ENCODE data around the gene PSMA4.

PSMA4 gene

GRCh38 chr15:78561490-78561889, 21.2 kb downstream of the PSMA4 start:
- Histone ChIP-seq H3K27me3 (ENCODE audit: control insufficient read depth, insufficient read depth, low read length) (peaks cover 7% of the 10 kb centered on the region), H3K9me3 (ENCODE audit: control insufficient read depth, low read length) (no peaks in the 10 kb centered on the region), H3K36me3 (ENCODE audit: control insufficient read depth, insufficient read depth, low read length) (no peaks in the 10 kb centered on the region), H3K4me3 (ENCODE audit: low read length) (no peak overlapping the region), H3K4me1 (ENCODE audit: control insufficient read depth, insufficient read depth, low read length) (peaks cover 12% of the 10 kb centered on the region), H3K9ac (ENCODE audit: low read length) (no peak overlapping the region)

GRCh38 chr15:78563092-78563491, 22.8 kb downstream of the PSMA4 start:
- Histone ChIP-seq H3K27me3 (ENCODE audit: control insufficient read depth, insufficient read depth, low read length) (peaks cover 9% of the 10 kb centered on the region), H3K4me3 (ENCODE audit: low read length) (no peak overlapping the region), H3K36me3 (ENCODE audit: control insufficient read depth, insufficient read depth, low read length) (no peaks in the 10 kb centered on the region), H3K9ac (ENCODE audit: low read length) (no peak overlapping the region), H3K9me3 (ENCODE audit: control insufficient read depth, low read length) (no peaks in the 10 kb centered on the region), H3K4me1 (ENCODE audit: control insufficient read depth, insufficient read depth, low read length) (peaks cover 12% of the 10 kb centered on the region)

- Histone ChIP-seq H3K9me3 (ENCODE audit: control insufficient read depth, low read length) (no peaks in the 10 kb centered on the region), H3K27me3 (ENCODE audit: control insufficient read depth, insufficient read depth, low read length) (peaks cover 9% of the 10 kb centered on the region), H3K4me1 (ENCODE audit: control insufficient read depth, insufficient read depth, low read length) (peaks cover 12% of the 10 kb centered on the region), H3K4me3 (ENCODE audit: low read length) (no peak overlapping the region), H3K9ac (ENCODE audit: low read length) (peak overlapping the region; percentile 59), H3K36me3 (ENCODE audit: control insufficient read depth, insufficient read depth, low read length) (no peaks in the 10 kb centered on the region)
Measured at GRCh38 chr15:78564743-78565096, 24.5 kb downstream of the PSMA4 start.

GRCh38 chr15:78565097-78565950, 25.1 kb downstream of the PSMA4 start, which contains the start of gene CHRNA5:
Gene CHRNA5 (plus strand): TSS chr15:78565520. CDS start chr15:78565720, 200 bp downstream.
- H3K27me3 ChIP-seq (ENCODE audit: control insufficient read depth, insufficient read depth, low read length): peaks cover 9% of the 10 kb centered on the region
- H3K4me1 ChIP-seq (ENCODE audit: control insufficient read depth, insufficient read depth, low read length): peaks cover 12% of the 10 kb centered on the region
- H3K4me3 ChIP-seq (ENCODE audit: low read length): peak within 1 kb of the TSS; percentile 66
- no peaks in the 10 kb centered on the region for H3K36me3 ChIP-seq (ENCODE audit: control insufficient read depth, insufficient read depth, low read length)
- H3K9ac ChIP-seq (ENCODE audit: low read length): peak within 1 kb of the TSS; percentile 59
- no peaks in the 10 kb centered on the region for H3K9me3 ChIP-seq (ENCODE audit: control insufficient read depth, low read length)

GRCh38 chr15:78565951-78566774, 25.9 kb downstream of the PSMA4 start:
- H3K9me3 ChIP-seq (ENCODE audit: control insufficient read depth, low read length): no peaks in the 10 kb centered on the region
- peaks cover 12% of the 10 kb centered on the region for H3K4me1 ChIP-seq (ENCODE audit: control insufficient read depth, insufficient read depth, low read length)
- peak overlapping the region; percentile 59 for H3K9ac ChIP-seq (ENCODE audit: low read length)
- H3K36me3 ChIP-seq (ENCODE audit: control insufficient read depth, insufficient read depth, low read length): no peaks in the 10 kb centered on the region
- peak overlapping the region; percentile 66 for H3K4me3 ChIP-seq (ENCODE audit: low read length)
- H3K27me3 ChIP-seq (ENCODE audit: control insufficient read depth, insufficient read depth, low read length): peaks cover 9% of the 10 kb centered on the region

- H3K27me3 ChIP-seq (ENCODE audit: control insufficient read depth, insufficient read depth, low read length): peaks cover 9% of the 10 kb centered on the region
- H3K4me3 ChIP-seq (ENCODE audit: low read length): no peak overlapping the region
- H3K9me3 ChIP-seq (ENCODE audit: control insufficient read depth, low read length): no peaks in the 10 kb centered on the region
- peaks cover 12% of the 10 kb centered on the region for H3K4me1 ChIP-seq (ENCODE audit: control insufficient read depth, insufficient read depth, low read length)
- H3K36me3 ChIP-seq (ENCODE audit: control insufficient read depth, insufficient read depth, low read length): no peaks in the 10 kb centered on the region
- no peak overlapping the region for H3K9ac ChIP-seq (ENCODE audit: low read length)
Measured at GRCh38 chr15:78567531-78567930, 27.3 kb downstream of the PSMA4 start.

- H3K4me1 ChIP-seq (ENCODE audit: control insufficient read depth, insufficient read depth, low read length): peaks cover 8% of the 10 kb centered on the region
- H3K4me3 ChIP-seq (ENCODE audit: low read length): no peak overlapping the region
- H3K9ac ChIP-seq (ENCODE audit: low read length): no peak overlapping the region
- H3K27me3 ChIP-seq (ENCODE audit: control insufficient read depth, insufficient read depth, low read length): peaks cover 9% of the 10 kb centered on the region
- no peaks in the 10 kb centered on the region for H3K9me3 ChIP-seq (ENCODE audit: control insufficient read depth, low read length)
- no peaks in the 10 kb centered on the region for H3K36me3 ChIP-seq (ENCODE audit: control insufficient read depth, insufficient read depth, low read length)
Measured at GRCh38 chr15:78570710-78571109, 30.5 kb downstream of the PSMA4 start.

GRCh38 chr15:78571382-78571781, 31.1 kb downstream of the PSMA4 start:
- no peak overlapping the region for H3K4me3 ChIP-seq (ENCODE audit: low read length)
- no peak overlapping the region for H3K9ac ChIP-seq (ENCODE audit: low read length)
- no peaks in the 10 kb centered on the region for H3K9me3 ChIP-seq (ENCODE audit: control insufficient read depth, low read length)
- no peaks in the 10 kb centered on the region for H3K36me3 ChIP-seq (ENCODE audit: control insufficient read depth, insufficient read depth, low read length)
- H3K4me1 ChIP-seq (ENCODE audit: control insufficient read depth, insufficient read depth, low read length): peaks cover 1% of the 10 kb centered on the region
- H3K27me3 ChIP-seq (ENCODE audit: control insufficient read depth, insufficient read depth, low read length): peaks cover 3% of the 10 kb centered on the region

GRCh38 chr15:78573416-78573815, 33.2 kb downstream of the PSMA4 start:
- Histone ChIP-seq H3K9me3 (ENCODE audit: control insufficient read depth, low read length) (no peaks in the 10 kb centered on the region), H3K4me3 (ENCODE audit: low read length) (no peak overlapping the region), H3K9ac (ENCODE audit: low read length) (no peak overlapping the region), H3K4me1 (ENCODE audit: control insufficient read depth, insufficient read depth, low read length) (no peaks in the 10 kb centered on the region), H3K36me3 (ENCODE audit: control insufficient read depth, insufficient read depth, low read length) (no peaks in the 10 kb centered on the region), H3K27me3 (ENCODE audit: control insufficient read depth, insufficient read depth, low read length) (no peaks in the 10 kb centered on the region)

- H3K36me3 ChIP-seq (ENCODE audit: control insufficient read depth, insufficient read depth, low read length): no peaks in the 10 kb centered on the region
- H3K9ac ChIP-seq (ENCODE audit: low read length): no peak overlapping the region
- H3K27me3 ChIP-seq (ENCODE audit: control insufficient read depth, insufficient read depth, low read length): no peaks in the 10 kb centered on the region
- H3K4me1 ChIP-seq (ENCODE audit: control insufficient read depth, insufficient read depth, low read length): no peaks in the 10 kb centered on the region
- no peak overlapping the region for H3K4me3 ChIP-seq (ENCODE audit: low read length)
- H3K9me3 ChIP-seq (ENCODE audit: control insufficient read depth, low read length): no peaks in the 10 kb centered on the region
Measured at GRCh38 chr15:78574944-78575343, 34.7 kb downstream of the PSMA4 start.

- Histone ChIP-seq H3K36me3 (ENCODE audit: control insufficient read depth, insufficient read depth, low read length) (no peaks in the 10 kb centered on the region), H3K9ac (ENCODE audit: low read length) (no peak overlapping the region), H3K4me1 (ENCODE audit: control insufficient read depth, insufficient read depth, low read length) (no peaks in the 10 kb centered on the region), H3K4me3 (ENCODE audit: low read length) (no peak overlapping the region), H3K27me3 (ENCODE audit: control insufficient read depth, insufficient read depth, low read length) (no peaks in the 10 kb centered on the region), H3K9me3 (ENCODE audit: control insufficient read depth, low read length) (no peaks in the 10 kb centered on the region)
Measured at GRCh38 chr15:78597583-78597982, 57.3 kb downstream of the PSMA4 start.

GRCh38 chr15:78598348-78598747, 58.1 kb downstream of the PSMA4 start:
- Histone ChIP-seq H3K27me3 (ENCODE audit: control insufficient read depth, insufficient read depth, low read length) (no peaks in the 10 kb centered on the region), H3K9ac (ENCODE audit: low read length) (no peak overlapping the region), H3K9me3 (ENCODE audit: control insufficient read depth, low read length) (no peaks in the 10 kb centered on the region), H3K4me3 (ENCODE audit: low read length) (no peak overlapping the region), H3K36me3 (ENCODE audit: control insufficient read depth, insufficient read depth, low read length) (no peaks in the 10 kb centered on the region), H3K4me1 (ENCODE audit: control insufficient read depth, insufficient read depth, low read length) (no peaks in the 10 kb centered on the region)

All from mucosa of stomach (tissue), 1 donor.